Measurements from ENCODE around the gene TTC7B. TPM values are rescaled to one million over a fixed set of nuclear protein-coding genes. Genes with fewer than 3 reads are reported as not detected.

The TTC7B gene
- total RNA-seq, 1 experiment from 2014 or later: 40.9 TPM

GRCh38 chr14:90797451-90797850 lies 18.8 kb downstream of the TTC7B start:
- no peak overlapping the region for H3K4me3 ChIP-seq (ENCODE audit: low read depth in 2 of 2, low read length in 2 of 2)
- ATAC-seq (no peak), DNase-seq (ENCODE audit: low read depth, low spot score) (no peak)
- no peaks in the 10 kb centered on the region for H3K27me3 ChIP-seq (ENCODE audit: control insufficient read depth, insufficient read depth, low read length)
- no TSS peak for BruUV-seq (replicated peaks)
- no peak overlapping the region for H3K27ac ChIP-seq (ENCODE audit: low read length)
- intact Hi-C loops (cut with micrococcal nuclease; ENCODE audit: unreplicated experiment) (no loop called here), in situ Hi-C loops (cut with HindIII; ENCODE audit: low pct_unique_long_range_greater_than_20kb, low sequenced_read_pairs) (no loop called here)
- no peak for TF ChIP-seq SIN3A (IDR thresholded peaks at IDR 0.05; ENCODE audit: borderline replicate concordance, insufficient read depth, low read depth, low read length)
- no peak for TF ChIP-seq POLR2AphosphoS5 (IDR thresholded peaks at IDR 0.05; ENCODE audit: low read depth, low read length)
- no peak for TF ChIP-seq CTCF (IDR thresholded peaks at IDR 0.05)
- TF ChIP-seq REST (IDR thresholded peaks at IDR 0.05; ENCODE audit: insufficient read depth in 1 of 2, low read depth in 2 of 2, low read length in 1 of 2): no peak
- no peak for TF ChIP-seq TCF7L2 (IDR thresholded peaks at IDR 0.05; ENCODE audit: low read depth, low read length)
- ChIA-PET POLR2A (no interaction called here), CTCF (no interaction called here)
- no peaks in the 10 kb centered on the region for H3K36me3 ChIP-seq (ENCODE audit: control insufficient read depth, insufficient read depth, low read length)
- H3K9me3 ChIP-seq (ENCODE audit: control insufficient read depth, insufficient read depth, low read depth, low read length): no peaks in the 10 kb centered on the region
- no peaks in the 10 kb centered on the region for H3K4me1 ChIP-seq (ENCODE audit: control insufficient read depth, insufficient read depth, low read length)

- no peak for DNase-seq (ENCODE audit: low read depth, low spot score)
- Histone ChIP-seq H3K4me3 (ENCODE audit: low read depth in 2 of 2, low read length in 2 of 2) (no peak overlapping the region), H3K27me3 (ENCODE audit: control insufficient read depth, insufficient read depth, low read length) (no peaks in the 10 kb centered on the region), H3K4me1 (ENCODE audit: control insufficient read depth, insufficient read depth, low read length) (no peaks in the 10 kb centered on the region), H3K27ac (ENCODE audit: low read length) (no peak overlapping the region), H3K36me3 (ENCODE audit: control insufficient read depth, insufficient read depth, low read length) (no peaks in the 10 kb centered on the region), H3K9me3 (ENCODE audit: control insufficient read depth, insufficient read depth, low read depth, low read length) (no peaks in the 10 kb centered on the region)
- ATAC-seq: no peak
- intact Hi-C loops (cut with micrococcal nuclease; ENCODE audit: unreplicated experiment): no loop called here
- ChIA-PET CTCF (no interaction called here), POLR2A (no interaction called here)
- no TSS peak for BruUV-seq (replicated peaks)
- in situ Hi-C loops (cut with HindIII; ENCODE audit: low pct_unique_long_range_greater_than_20kb, low sequenced_read_pairs): no loop called here
- TF ChIP-seq REST (IDR thresholded peaks at IDR 0.05; ENCODE audit: insufficient read depth in 1 of 2, low read depth in 2 of 2, low read length in 1 of 2) (no peak), SIN3A (IDR thresholded peaks at IDR 0.05; ENCODE audit: borderline replicate concordance, insufficient read depth, low read depth, low read length) (no peak), CTCF (IDR thresholded peaks at IDR 0.05) (no peak)
Measured at GRCh38 chr14:90796329-90796728, 19.9 kb downstream of the TTC7B start.
